Fibroblast of upper back skin (primary cell): ENCODE data around the gene IFNA13.
A peak's percentile ranks its signal among the peaks of the same experiment; 100 is the strongest.

Experiments used
- DNase-seq: peaks from one replicate; pipeline ENCODE4 v3.0.0-alpha.2; 2013

The IFNA13 gene

DNA sequence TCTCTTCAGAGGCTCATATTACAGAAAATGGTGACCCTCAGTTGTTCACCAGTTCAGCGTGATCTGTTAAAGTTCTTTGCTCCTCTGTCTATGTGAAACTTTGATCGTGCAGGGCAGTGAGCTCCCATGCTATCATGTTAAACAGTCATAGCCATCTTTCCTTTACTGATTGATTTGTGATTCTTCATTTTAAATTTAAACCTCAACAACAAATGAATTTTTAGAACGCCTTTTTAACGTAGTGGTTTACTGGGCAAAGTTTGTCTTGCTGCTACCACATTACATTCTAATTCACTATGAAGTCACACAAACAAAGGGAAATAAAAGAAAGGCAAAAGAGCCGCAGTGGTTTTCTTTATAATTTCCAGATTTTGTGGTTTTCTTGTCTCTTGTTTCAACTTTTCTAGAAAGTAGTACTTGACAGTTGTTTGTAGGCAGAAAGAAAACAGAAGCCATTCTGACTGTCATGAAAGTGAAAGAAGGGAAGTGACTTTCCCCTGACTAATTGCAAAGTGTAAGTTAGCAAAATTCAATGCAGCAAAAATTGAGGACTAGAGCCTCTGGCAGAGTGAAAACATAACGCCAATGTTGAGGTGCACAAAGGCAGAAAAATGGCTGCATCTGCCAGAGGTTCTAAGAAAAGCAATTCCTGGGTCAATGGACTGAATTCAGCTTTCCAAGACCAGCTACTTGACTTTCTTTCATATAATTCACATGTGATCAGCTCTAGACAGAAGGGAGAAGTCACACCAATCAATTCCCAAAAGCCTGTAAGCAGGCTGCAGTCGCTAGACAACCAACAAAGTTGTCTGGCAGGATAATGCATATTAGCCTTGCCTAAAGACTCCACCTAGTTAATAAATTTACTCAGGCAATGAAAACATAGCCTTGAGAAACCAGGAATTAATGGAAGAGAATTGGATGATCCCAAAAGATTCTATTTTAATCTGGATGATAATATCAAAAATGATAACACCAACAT lies 10.1 kb downstream of the IFNA13 start:
- DNase-seq, result no peak

DNA sequence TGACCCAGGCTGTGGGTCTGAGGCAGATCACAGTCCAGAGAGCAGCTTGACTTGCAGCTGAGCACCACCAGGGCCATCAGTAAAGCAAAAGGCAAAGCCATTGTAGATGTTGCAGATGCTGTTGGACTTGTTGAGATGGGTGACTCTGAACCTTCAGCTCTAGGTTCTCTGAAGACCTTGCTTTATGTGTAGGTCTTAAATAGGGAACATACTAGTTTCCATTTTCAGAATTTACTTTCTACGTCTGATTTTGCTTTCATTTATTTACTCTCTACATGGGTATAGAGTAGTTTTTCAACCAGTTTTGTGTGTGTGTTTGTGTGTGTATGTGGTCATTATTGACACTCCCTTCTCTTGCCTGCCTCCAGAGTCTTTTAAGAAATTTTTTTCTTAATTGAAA lies 17.1 kb downstream of the IFNA13 start, which contains the start of gene IFNA6:
TSS of gene IFNA6 (minus strand) at position 101 of the 400 bp plus-strand sequence. CDS start at position 101, 0 bp downstream.
- no peak for DNase-seq

DNA sequence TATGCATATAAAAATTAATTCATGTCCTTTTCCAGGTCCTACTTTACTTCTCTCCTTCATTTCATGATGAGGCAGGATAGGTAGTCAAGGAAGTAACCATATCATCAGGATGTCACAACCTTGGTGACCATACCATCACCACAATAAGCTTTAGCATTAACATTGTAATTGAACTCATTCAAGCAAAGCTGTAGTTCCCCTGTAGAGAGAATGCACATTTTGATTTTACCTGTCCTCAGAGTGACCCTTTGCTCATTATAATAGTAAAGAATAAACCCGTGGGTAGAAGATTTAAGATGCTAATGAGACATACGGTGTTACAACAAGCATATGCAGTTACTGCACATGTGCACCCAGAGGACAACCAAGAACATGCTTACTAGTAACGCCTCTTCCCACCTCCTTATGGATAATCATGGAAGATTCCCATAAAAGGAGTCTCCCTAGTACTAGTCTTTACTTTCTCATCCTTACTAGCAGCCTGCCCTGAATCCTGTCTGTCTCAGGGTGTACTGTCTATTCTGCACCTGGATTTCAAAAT lies 19.4 kb downstream of the IFNA13 start:
- no peak for DNase-seq

DNA sequence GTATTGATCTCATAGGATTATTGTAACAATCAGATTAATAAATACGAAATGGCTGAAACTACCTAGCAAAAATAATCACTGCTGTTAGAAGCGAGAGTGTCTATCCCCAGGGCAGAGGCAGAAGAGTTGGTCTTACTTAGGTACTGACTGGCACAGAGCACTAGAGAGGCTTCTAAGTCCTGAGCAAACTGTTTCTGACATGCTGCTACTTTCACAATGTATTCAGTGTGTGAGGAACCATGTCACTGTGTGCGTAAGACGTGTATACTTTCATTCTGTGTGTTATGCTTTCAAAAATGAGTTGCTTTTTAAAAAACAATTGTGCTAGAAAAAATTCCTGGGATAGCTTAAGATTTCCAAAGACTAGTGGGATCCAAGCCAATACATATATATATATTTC lies 27.1 kb downstream of the IFNA13 start:
- no peak for DNase-seq

DNA sequence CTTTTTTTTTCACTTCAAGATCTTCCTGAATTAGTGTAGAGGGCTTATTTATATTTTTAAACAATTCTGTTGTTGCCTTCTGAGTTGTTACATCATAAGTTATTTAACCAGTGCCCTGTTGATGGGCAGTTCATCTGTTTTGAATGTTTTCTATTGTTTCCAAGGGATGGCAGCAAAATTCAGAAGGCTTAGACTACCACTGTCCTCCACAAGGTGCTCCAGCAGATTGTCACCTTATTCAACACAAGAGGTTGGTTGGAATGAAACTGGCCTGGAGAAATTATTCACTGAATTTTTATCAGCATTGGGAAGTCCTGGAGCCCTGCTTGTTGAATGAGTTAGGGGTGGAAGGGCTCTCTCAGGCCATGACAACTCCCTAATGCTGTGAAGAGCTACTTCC lies 31.4 kb downstream of the IFNA13 start:
- DNase-seq, result no peak

DNA sequence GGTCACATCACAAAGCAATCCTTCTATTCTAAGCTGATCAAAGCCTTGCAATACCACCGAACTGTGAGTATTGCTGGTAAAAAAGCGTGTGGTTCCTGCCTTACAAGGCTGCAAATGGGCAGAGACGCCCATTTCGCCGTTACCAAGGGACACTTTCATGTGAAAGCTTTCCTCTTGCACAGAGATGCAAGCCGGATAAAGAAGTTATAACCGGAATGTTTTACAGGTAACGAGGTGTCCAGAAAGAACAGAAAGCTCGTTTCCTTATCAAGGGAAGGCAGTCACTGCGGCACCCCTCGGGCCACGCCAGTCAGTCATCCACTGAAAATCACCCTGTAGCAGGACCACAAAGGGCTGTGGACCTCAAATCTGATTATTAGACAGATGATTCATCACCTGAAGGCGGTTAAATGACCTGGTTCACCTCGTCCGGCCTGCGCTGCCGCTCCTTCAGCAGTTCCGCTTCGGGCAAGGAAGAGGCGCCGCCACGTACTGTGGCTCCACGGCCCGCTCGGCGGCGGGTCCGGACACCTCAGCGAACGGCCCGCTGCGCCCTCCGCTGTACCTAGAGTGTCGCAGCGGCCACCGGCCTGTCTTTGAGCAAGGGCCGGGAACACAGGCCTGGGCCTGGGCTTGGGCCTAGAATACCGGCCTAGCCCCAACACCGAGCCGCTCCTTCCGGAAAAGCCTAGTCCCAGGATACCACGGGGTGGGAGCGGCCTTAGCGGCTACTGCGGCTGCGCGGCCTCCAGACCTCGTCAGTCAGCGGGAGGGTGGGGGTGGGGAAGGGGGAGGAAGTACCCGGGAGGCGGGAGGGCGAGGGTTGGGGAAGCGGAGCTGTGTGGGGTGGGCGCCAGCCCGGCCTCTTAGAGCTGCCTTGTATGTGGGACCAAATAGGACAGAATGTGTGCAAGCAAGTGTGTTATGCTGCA lies 32.9 kb downstream of the IFNA13 start, which contains the start of gene KLHL9:
TSS of gene KLHL9 (minus strand) at position 704 of the 932 bp plus-strand sequence. CDS start at position 159, 545 bp downstream.
- peak; percentile 93 for DNase-seq

DNA sequence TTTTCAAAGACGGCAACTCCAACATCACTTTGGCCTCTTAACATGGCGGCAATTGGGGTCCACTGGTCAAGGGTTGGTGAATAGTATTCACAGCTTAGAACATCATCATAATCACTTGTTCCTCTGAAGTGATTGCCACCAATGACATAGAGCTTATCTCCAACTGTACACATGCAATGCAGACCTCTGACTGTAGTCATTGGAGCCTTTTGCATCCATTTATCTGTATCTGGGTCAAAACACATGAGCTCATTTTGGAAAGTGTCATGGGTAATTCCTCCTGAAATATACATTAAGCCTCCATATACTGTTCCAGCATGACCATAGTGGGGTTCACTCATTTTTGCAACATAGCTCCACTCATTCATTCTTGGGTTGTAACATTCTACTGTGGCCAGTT lies 34.6 kb downstream of the IFNA13 start:
- no peak for DNase-seq

DNA sequence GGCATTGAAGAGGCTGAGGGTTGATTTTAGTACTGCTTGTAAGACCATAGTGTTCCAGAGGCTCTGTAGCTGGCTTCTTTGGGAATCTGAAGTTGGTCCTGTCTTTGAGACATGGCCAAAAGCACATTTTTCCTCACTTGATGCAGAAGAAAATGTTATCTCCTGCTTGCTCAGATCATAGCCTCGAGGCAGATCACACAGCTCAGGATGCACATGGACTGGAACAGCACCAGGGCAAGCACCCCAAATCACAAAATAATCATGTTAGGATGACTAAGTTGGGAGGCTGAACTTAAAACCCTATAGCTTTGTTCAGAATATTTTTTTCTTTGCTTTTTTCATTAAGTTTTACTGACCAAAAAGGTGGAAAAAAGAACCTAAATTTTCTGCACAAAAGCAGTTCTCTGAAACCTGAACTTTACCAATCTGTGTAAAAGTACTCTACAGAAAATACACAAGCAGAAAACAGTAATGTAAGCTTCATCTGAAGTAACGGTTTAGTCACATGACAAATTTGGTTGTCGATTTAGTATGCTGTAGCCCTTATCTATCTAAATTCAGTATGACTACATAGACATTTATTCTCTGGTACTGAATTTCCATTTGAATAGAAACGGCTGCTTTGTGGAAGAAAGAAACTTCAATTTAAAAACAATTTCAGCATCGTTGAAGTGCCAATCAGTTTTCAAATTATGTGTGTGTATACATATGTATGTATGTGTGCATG lies 36.0 kb downstream of the IFNA13 start:
- no peak for DNase-seq

DNA sequence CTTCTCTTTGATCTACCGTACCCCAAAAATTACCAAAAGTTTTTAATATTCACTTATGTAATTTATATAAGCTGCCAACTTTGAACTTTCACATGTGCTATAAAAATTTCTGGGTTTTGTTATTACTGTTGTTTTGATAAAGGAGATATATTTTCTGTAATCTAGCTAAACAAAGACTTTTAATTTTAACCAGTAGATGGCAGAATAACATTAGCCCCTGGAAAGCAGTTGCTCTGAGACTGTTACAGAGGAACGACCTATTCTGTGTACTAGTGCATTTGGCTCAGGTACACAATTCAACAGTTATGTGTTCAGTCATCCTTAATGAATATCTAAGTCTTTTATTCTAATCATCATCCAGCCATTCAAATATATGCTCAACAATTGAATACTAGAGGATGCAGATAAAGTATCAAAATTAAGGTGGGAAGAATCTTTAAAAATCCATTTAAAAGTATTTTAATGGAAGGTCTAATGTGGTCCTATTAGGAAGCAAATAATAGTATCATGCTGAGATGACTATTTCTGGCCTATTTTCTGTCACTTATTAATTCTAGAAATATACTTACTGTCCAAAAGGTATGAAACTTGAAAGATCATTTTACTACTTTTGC lies 41.2 kb downstream of the IFNA13 start:
- DNase-seq, result peak; percentile 41

DNA sequence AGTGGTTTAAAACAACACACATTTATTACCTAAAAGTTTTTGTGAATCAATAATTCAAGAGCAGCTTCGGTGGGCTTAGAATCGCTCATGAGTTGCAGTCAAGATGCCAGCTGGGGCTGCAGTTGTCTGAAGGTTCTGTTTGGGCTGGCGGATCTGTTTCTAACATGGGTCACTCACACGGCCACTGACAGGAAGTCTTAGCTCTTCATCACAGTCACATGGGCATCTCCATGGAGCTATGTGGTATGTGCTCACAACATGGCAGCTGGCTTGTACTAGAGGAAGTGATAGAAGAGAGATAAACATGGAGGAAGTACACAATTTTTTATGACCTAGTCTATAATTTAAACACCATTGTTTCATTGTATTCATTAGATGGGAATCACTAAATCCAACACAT lies 43.8 kb downstream of the IFNA13 start:
- no peak for DNase-seq

DNA sequence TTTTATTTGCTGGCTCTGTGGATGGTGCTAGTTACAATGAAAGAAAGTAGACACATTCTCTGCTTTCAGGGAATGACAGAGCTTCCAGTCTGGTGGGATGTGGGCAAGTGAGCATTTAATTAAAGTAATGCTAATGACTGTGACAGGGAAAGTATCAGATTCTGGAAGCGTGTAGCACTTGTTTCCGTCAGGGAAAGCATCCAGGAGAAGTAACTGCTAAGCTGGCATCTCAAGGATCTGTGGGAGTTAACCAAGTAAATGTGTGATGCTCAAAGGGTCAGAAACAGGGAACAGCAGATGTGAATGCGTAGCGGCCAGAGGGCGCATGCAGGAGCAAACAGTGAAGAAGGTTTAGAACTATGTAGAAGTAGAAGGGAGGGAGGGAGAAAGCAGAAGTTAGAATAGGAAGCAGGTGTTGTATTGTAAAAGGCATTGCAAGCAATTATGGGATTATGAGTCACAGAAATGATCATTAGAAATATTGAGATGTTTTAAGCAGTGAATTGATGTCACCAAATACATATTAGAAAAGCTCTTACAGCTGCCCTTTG lies 44.9 kb downstream of the IFNA13 start:
- no peak for DNase-seq

DNA sequence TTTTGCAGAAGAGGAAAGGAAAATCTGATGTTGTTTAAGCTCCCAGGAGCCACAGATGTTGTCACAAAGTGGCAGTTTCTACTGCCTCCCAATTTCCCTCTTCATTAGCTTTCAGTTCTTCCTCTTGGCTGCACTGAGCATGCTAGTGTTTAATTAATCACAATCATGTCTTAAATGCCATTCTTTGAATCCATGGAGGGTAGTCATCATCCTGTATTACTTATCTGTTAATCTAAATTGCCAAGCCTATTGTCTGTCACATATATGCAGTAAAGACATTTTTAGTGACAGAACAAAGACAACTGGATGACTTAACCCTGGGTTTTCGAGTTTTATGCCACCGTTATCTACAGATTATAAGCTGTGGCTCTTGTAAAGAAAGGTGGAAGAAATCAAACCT lies 47.4 kb downstream of the IFNA13 start:
- no peak for DNase-seq

DNA sequence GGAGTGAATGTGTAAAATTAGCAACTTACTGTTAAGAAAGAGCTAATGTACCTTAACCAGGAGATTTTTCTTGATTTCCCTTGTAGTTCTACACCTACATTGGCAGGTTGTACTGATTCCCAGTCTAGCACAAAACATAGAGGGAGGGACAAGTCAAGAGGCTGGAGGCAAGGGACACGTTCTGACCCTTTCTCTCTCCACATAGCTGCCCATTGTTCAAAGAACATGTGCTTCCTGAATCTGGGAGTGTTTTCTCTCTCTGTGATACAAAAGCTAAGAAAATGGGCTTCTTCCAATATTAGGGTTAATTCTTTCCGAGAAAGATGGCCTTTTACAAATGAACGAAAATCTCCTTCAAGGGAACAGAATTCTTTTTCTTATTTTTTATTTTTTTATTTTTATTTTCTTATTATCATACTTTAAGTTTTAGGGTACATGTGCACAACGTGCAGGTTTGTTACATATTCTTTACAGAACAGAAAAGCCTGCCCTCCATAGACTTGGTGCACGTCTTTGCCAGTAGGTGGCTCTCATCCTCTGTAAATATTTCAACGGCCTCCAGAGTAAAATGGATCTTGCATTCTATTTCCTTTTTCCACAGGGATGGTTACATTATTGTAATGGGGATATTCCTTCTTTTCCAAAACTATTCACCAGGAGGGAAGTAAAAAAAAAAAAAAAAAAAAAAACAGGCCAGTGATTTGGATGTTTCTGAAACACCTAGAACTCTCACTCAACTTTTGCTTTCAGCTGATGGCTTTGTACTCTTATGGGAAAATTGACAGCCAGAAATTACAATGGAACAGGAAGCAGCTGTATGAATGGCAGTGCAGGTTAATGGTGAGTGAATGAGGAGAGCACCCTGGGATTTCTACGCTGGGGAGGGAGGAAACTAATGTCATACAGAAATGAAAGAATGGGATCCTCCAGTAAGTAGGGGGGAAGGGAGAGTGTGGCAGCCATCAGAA lies 49.6 kb downstream of the IFNA13 start:
- DNase-seq, result peak; percentile 51
